GM12865 (cell line): ENCODE measurements around the gene SPNS1.

Experiments used
- DNase-seq: peaks from one replicate; pipeline ENCODE4 v3.0.0; 2010; ENCODE audit warnings: low read depth
- H3K4me3 ChIP-seq: 2 replicates; pipeline ENCODE4 v1.5.1; 2011; ENCODE audit warnings: mild to moderate bottlenecking, low read depth, low read length, control low read depth
- CTCF ChIP-seq: IDR thresholded peaks from 2 replicates; pipeline ENCODE4 v1.5.1; 2011; ENCODE audit warnings: low read length, control low read depth, low read depth, inconsistent platforms; ENCODE audit not compliant: insufficient read depth; ENCODE audit errors: missing control alignments

SPNS1 gene

DNA sequence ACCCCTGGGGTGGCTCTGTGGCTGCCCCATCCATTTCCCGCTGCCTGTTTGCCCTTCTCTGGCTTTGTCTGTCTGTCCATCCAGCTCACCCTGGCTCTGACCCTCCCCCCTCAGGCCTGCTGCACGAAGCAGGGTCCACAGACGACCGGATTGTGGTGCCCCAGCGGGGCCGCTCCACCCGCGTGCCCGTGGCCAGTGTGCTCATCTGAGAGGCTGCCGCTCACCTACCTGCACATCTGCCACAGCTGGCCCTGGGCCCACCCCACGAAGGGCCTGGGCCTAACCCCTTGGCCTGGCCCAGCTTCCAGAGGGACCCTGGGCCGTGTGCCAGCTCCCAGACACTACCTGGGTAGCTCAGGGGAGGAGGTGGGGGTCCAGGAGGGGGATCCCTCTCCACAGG lies 9.5 kb downstream of the SPNS1 start:
- TF ChIP-seq CTCF = no peak
- no peak overlapping the region for H3K4me3 ChIP-seq

GRCh38 chr16:28984619-28985135 lies 10.1 kb downstream of the SPNS1 start, which contains the start of gene LAT:
LAT (plus strand) TSS chr16:28985052; CDS start chr16:28985418, 366 bp downstream.
- no peak for TF ChIP-seq CTCF
- DNase-seq = peak; percentile 62
- H3K4me3 ChIP-seq = peak within 1 kb of the TSS; percentile 26

More for the DNA sequence above, 9.5 kb downstream of the SPNS1 start:
- DNase-seq = no peak

DNA sequence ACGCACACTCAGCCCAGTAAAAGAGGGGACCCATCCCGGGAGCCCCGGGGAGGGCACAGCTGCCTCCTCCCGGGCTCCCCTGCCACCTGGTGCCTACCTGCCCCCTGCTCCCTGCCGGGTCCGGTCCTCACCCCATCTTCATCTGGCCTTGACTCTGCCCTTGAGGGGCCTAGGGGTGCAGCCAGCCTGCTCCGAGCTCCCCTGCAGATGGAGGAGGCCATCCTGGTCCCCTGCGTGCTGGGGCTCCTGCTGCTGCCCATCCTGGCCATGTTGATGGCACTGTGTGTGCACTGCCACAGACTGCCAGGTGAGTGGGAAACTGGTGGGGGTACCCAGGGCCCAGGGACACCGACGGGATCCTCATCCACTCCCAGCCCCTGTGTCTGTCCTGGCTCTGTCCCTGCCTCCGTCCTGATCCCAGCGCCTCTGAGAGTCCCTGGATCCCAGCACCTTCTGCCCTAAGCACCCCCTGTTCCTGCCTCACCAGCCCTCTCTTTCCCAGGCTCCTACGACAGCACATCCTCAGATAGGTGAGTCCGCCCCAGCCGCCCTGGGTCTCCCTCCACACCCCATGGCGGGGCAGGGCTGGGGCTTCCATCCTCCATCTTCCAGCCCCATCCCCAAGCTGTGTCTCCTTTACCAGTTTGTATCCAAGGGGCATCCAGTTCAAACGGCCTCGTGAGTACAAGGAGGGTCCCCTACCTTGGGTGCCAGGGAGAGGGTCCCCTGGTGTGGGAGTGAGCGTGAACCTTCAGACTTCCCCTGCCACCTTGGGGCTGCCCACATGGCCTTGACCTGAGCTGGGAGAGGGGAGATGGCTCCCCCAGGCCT lies 10.8 kb downstream of the SPNS1 start:
- no peak for DNase-seq
- TF ChIP-seq CTCF = no peak
- H3K4me3 ChIP-seq = peak overlapping the region; percentile 26

DNA sequence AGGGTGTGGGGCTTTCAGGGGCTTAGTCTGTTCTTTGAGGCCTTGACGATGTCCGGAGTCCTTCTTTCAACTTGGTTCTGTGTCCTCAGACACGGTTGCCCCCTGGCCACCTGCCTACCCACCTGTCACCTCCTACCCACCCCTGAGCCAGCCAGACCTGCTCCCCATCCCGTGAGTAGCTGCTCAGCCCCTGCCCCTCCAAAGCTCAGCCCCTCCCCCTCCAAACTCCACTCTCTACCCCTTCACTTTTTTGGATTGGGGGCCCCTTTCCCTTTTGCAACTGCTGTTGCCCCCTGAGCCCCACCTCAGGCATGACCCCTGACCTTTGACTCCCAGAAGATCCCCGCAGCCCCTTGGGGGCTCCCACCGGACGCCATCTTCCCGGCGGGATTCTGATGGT lies 11.5 kb downstream of the SPNS1 start:
- H3K4me3 ChIP-seq = no peak overlapping the region
- DNase-seq = no peak
- TF ChIP-seq CTCF = no peak

DNA sequence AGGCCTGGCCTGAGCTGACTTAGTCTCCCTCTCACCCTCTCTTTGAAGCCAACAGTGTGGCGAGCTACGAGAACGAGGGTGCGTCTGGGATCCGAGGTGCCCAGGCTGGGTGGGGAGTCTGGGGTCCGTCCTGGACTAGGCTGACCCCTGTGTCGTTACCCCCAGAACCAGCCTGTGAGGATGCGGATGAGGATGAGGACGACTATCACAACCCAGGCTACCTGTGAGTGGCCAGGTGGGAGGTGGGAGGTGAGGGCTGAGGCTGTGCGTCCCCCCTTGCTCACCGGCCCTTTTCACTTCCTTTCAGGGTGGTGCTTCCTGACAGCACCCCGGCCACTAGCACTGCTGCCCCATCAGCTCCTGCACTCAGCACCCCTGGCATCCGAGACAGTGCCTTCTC lies 11.9 kb downstream of the SPNS1 start:
- no peak for TF ChIP-seq CTCF
- no peak overlapping the region for H3K4me3 ChIP-seq
- DNase-seq = no peak

DNA sequence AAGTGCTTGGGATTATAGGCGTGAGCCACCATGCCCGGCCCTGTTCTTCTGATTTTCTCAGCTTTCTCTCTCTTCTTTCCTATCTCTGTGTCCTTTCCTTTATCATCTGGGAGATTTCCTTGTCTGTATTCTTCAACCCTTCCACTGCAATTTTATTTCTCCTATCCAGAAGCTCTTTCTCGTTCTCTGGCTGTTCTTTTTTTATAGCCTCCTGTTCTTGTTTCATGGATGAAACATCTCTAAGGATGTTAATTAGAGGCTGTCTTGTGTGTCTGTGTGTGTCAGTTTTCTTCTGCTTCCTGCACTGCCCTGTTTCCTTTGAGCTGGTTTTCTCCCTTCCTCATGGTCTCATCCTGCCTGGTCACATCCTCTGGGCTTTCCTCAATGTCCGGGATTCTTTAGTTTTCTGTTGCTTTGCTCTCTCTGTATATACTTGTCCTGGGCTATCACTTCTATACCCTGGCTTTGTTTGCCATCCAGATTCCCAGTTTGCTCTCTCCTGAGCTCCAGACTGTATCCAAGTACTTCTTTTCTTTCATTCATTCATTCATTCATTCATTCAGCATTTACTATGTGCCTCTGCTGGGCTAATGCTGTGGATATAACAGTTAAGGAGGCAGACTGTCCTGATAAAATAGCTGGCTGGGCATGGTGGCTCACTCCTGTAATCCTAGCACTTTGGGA lies 12.7 kb downstream of the SPNS1 start:
- no peak for TF ChIP-seq CTCF
- no peak for DNase-seq
- no peak overlapping the region for H3K4me3 ChIP-seq
